ENCODE measurements around the gene CCDC40. TPM values are rescaled to one million over a fixed set of nuclear protein-coding genes. Genes with fewer than 3 reads are reported as not detected.

The CCDC40 gene
- total RNA-seq, 1 experiment from 2014 or later, result 14.2 TPM

GRCh38 chr17:80008383-80008840 lies 28.0 kb upstream of the CCDC40 start:
- no peak for TF ChIP-seq EZH2 (IDR thresholded peaks at IDR 0.05; ENCODE audit: low read depth)
- TF ChIP-seq CTCF (conservative IDR thresholded peaks at IDR 0.05), result peak; percentile 86
- no peak overlapping the region for H2AFZ ChIP-seq
- H4K20me1 ChIP-seq (ENCODE audit: insufficient read depth), result no peaks in the 10 kb centered on the region
- H3K27me3 ChIP-seq (ENCODE audit: insufficient read depth, low read depth), result no peaks in the 10 kb centered on the region
- BruUV-seq (replicated peaks), result no TSS peak
- no peaks in the 10 kb centered on the region for H3K9me2 ChIP-seq (ENCODE audit: insufficient read depth)
- no peaks in the 10 kb centered on the region for H3K79me2 ChIP-seq (ENCODE audit: low read depth)
- H3K4me2 ChIP-seq, result no peak overlapping the region
- no peaks in the 10 kb centered on the region for H3K9me3 ChIP-seq (ENCODE audit: insufficient read depth, low read depth)
- peak; percentile 40 to 83 for DNase-seq
- intact Hi-C loops (cut with micrococcal nuclease; ENCODE audit: unreplicated experiment), result loop anchor here (1.0 to 5.0 kb wide), 4 partner anchors 22 to 404 kb away; no protein-coding TSS in a partner anchor
- H3F3A ChIP-seq (ENCODE audit: insufficient read depth, low read depth), result no peaks in the 10 kb centered on the region
- no peaks in the 10 kb centered on the region for H3K4me1 ChIP-seq (replicated peaks; ENCODE audit: insufficient read depth)
- no peaks in the 10 kb centered on the region for H3K36me3 ChIP-seq (ENCODE audit: low read depth)
- no peak overlapping the region for H3K4me3 ChIP-seq
- no peak overlapping the region for H3K27ac ChIP-seq
- ChIA-PET POLR2A (ENCODE audit: unreplicated experiment) (interaction anchor here (0.6 kb wide), 1 partner anchor 353 kb away, joined by 3 read pairs; no protein-coding TSS in a partner anchor), CTCF (interaction anchor here (0.6 to 0.9 kb wide), 2 partner anchors 14 to 77 kb away, joined by 3 read pairs; no protein-coding TSS in a partner anchor)

DNA sequence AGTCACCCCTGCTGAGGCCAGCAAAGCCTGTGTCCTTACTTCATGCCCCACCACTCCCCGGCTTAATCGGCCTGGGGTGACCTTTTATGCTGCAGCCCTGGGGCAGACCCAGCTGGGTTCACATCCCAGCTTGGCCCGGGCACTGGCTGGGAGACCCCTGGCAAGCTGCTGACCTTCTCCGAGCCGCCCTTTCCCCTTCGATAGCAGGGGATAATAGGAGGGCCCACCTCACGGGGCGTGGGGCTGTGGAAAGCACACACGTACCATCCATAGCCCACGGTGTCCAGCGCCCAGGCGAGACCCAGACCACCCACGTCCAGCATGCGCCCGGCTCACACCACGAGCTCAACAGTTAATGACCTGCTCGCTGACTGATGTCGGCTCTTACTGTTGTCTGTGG lies 27.6 kb upstream of the CCDC40 start:
- Histone ChIP-seq H3K9me3 (ENCODE audit: insufficient read depth, low read depth) (no peaks in the 10 kb centered on the region), H3K4me3 (no peak overlapping the region), H3K36me3 (ENCODE audit: low read depth) (no peaks in the 10 kb centered on the region), H2AFZ (no peak overlapping the region), H3F3A (ENCODE audit: insufficient read depth, low read depth) (no peaks in the 10 kb centered on the region), H3K4me1 (replicated peaks; ENCODE audit: insufficient read depth) (no peaks in the 10 kb centered on the region), H3K27ac (no peak overlapping the region), H3K4me2 (no peak overlapping the region), H3K27me3 (ENCODE audit: insufficient read depth, low read depth) (no peaks in the 10 kb centered on the region), H3K79me2 (ENCODE audit: low read depth) (no peaks in the 10 kb centered on the region), H3K9me2 (ENCODE audit: insufficient read depth) (no peaks in the 10 kb centered on the region), H4K20me1 (ENCODE audit: insufficient read depth) (no peaks in the 10 kb centered on the region)
- ChIA-PET POLR2A (ENCODE audit: unreplicated experiment) (no interaction called here), CTCF (interaction anchor here (0.6 to 0.9 kb wide), 2 partner anchors 14 to 77 kb away, joined by 3 read pairs; no protein-coding TSS in a partner anchor)
- BruUV-seq (replicated peaks), result no TSS peak
- DNase-seq, result no peak
- no peak for TF ChIP-seq CTCF (conservative IDR thresholded peaks at IDR 0.05)
- no peak for TF ChIP-seq EZH2 (IDR thresholded peaks at IDR 0.05; ENCODE audit: low read depth)
- intact Hi-C loops (cut with micrococcal nuclease; ENCODE audit: unreplicated experiment), result loop anchor here (1.0 to 5.0 kb wide), 4 partner anchors 22 to 403 kb away; no protein-coding TSS in a partner anchor

DNA sequence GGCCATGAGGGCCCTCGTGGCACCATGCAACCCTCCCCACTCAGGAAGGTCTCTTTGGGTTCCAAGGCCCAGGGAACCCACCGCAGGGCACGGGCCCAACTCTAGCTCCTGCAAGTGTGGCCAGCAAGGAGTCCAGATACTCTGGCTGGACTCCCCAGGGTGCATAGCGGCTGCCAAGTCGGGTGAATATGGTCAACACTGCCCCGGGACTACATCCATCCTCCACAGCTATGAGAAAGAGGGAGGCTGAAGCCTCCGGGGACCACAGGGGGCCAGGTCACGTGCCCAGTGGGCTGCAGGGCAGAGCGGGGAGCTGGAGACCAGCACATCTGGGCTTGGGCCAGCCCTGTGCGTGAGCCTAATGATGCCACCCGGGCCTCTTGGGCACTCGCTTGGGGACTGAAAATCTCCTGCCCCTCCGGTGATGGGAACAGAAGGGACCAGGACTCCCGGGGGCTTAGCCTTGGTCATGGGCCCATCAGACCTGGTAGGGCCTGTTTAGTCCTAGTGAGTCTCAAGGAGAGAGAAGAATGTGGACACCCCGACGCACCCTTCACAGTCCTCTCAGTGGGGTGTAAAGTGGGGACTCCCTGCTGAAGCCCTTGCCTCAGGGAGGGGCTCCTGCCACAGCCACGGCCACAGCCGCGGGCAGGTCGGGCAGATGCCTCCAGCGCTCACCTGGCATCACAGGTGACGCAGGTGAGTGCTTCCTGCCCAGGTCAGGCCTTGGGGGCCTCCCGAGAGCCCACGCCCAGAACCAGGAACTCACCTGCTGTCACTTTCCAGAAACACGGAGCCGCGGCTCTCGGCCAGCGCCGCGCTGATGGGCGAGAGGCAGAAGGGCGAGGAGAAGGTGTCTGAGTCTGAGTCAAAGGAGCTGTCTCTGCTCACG lies 26.8 kb upstream of the CCDC40 start:
- no peaks in the 10 kb centered on the region for H3K4me1 ChIP-seq (replicated peaks; ENCODE audit: insufficient read depth)
- H3K27me3 ChIP-seq (ENCODE audit: insufficient read depth, low read depth), result no peaks in the 10 kb centered on the region
- no peak overlapping the region for H3K27ac ChIP-seq
- ChIA-PET CTCF (interaction anchor here (0.5 kb wide), 1 partner anchor 50 kb away, joined by 7 read pairs; no protein-coding TSS in a partner anchor), POLR2A (ENCODE audit: unreplicated experiment) (no interaction called here)
- no TSS peak for BruUV-seq (replicated peaks)
- H3K36me3 ChIP-seq (ENCODE audit: low read depth), result no peaks in the 10 kb centered on the region
- no peaks in the 10 kb centered on the region for H3F3A ChIP-seq (ENCODE audit: insufficient read depth, low read depth)
- no peaks in the 10 kb centered on the region for H3K9me3 ChIP-seq (ENCODE audit: insufficient read depth, low read depth)
- no peaks in the 10 kb centered on the region for H3K9me2 ChIP-seq (ENCODE audit: insufficient read depth)
- DNase-seq, result no peak
- H3K4me2 ChIP-seq, result no peak overlapping the region
- H4K20me1 ChIP-seq (ENCODE audit: insufficient read depth), result no peaks in the 10 kb centered on the region
- no peak overlapping the region for H2AFZ ChIP-seq
- TF ChIP-seq CTCF (conservative IDR thresholded peaks at IDR 0.05) (no peak), EZH2 (IDR thresholded peaks at IDR 0.05; ENCODE audit: low read depth) (no peak)
- no peaks in the 10 kb centered on the region for H3K79me2 ChIP-seq (ENCODE audit: low read depth)
- no peak overlapping the region for H3K4me3 ChIP-seq
- intact Hi-C loops (cut with micrococcal nuclease; ENCODE audit: unreplicated experiment), result loop anchor here (2.0 to 5.0 kb wide), 3 partner anchors 21 to 403 kb away; no protein-coding TSS in a partner anchor
